Measurements from ENCODE around the gene TRAM2.
"Not testable (repeated sequence)": the region's sequence is repeated elsewhere in the genome, so short reads cannot be mapped to it uniquely, and the experiment has no call there.

Gene TRAM2

DNA sequence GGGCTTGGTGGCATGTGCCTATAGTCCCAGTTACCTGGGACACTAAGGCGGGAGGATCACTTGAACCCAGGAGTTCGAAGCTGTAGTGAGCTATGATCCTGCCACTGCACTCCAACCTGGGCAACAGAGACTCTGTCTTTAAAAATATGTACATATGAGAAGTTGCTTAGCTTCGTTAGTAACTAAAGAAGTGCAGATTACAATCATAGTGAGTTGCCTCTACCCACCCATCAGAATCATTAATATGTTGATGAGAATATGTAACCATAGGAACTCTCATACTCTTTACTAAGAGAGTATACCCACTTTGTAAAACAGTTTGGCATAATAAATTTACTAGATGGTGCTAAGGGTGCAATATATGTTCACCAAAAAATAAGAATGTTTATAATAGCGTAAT lies 102.7 kb downstream of the TRAM2 start:
- no peak for DNase-seq

DNA sequence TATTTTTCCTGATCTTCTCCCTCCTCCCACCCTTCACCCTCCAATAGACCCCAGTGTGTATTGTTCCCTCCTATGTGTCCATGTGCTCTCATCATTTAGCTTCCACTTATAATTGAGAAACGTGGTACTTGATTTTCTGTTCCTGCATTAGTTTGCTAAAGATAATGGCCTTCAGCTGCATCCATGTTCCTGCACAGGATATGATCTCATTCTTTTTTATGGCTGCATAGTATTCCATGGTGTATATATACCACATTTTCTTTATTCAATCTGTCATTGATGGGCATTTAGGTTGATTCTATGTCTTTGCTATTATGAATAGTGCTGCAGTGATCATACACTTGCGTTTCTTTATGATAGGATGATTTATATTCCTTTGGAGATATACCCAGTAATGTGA lies 115.7 kb downstream of the TRAM2 start:
- DNase-seq, result not testable (repeated sequence)

DNA sequence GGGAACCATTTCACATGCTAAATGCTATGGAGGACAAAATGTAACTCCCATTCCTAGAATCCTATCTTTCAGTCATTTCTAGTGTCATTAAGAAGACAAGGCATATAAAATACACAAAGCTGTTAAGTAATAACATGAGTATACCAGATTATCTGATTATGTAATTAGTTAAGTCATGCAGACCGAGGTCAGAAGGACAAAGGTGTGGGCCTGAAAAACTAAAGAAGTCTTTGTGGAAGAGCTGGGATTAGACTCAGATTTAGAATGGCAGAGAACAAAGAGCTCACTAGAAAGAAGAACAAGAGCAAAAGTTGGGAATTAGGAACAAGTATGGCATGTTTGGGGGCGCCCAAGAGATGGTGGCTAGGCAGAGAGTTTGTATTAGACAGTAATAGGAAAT lies 119.8 kb downstream of the TRAM2 start:
- no peak for DNase-seq

DNA sequence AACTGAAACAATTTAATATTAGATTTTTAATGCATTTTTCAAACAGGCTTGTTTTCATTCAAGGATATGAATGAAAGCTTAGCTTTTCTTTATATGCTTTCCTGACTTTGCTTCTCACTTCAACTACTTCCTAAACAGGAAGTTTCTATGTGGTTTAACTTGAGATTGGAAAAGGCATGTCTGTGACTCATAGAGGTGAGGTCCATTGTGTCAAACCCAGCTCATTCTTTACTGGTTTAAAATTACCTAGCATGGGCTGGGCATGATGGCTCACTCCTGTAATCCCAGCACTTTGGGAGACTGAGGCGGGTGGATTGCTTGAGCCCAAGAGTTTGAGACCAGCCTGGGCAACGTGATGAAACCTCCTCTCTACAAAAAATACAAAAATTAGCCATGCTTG lies 122.3 kb downstream of the TRAM2 start:
- DNase-seq, result no peak

Data from CD4-positive, alpha-beta T cell treated with Interferon alpha-2 for 1 hour (primary cell).